SK-MEL-5 (cell line): ENCODE results near the gene CHAT. TPM values are rescaled to one million over a fixed set of nuclear protein-coding genes. Genes with fewer than 3 reads are reported as not detected.
"Not testable (repeated sequence)": the region's sequence is repeated elsewhere in the genome, so short reads cannot be mapped to it uniquely, and the experiment has no call there.

ENCODE experiments used
- DNase-seq: peaks from one replicate; pipeline ENCODE4 v3.0.0-alpha.2; 2016; ENCODE audit warnings: low read depth, low spot score
- in situ Hi-C: cut with HindIII; loops from 2 replicates; pipeline ENCODE4 v1.10.0; 2016; ENCODE audit warnings: low sequenced_read_pairs, high pct_unique_total_duplicates, low pct_unique_long_range_greater_than_20kb
- total RNA-seq: library from RNA; depleted of rRNA; stranded (reverse); fragments of >200 nt; shearing (Covaris generic); gene quantifications from 2 replicates; pipeline ENCODE4 v1.2.3, GENCODE V29; 2014

Gene CHAT
- total RNA-seq, 1 experiment from 2014 or later, result not detected

- DNase-seq, result no peak
- in situ Hi-C loops, result no loop called here
Observed at GRCh38 chr10:49654036-49654693, 40.3 kb downstream of the CHAT start.

GRCh38 chr10:49655099-49655498 lies 41.3 kb downstream of the CHAT start:
- no peak for DNase-seq
- in situ Hi-C loops, result no loop called here

GRCh38 chr10:49656845-49657493 lies 43.1 kb downstream of the CHAT start:
- in situ Hi-C loops, result no loop called here
- no peak for DNase-seq

GRCh38 chr10:49657606-49658005 lies 43.8 kb downstream of the CHAT start:
- in situ Hi-C loops, result no loop called here

GRCh38 chr10:49661140-49661856 lies 47.5 kb downstream of the CHAT start:
- in situ Hi-C loops, result no loop called here
- DNase-seq, result no peak

More at GRCh38 chr10:49657606-49658005, 43.8 kb downstream of the CHAT start:
- no peak for DNase-seq

- DNase-seq, result no peak
- in situ Hi-C loops, result no loop called here
Observed at GRCh38 chr10:49662169-49662830, 48.5 kb downstream of the CHAT start.

- no peak for DNase-seq
- in situ Hi-C loops, result no loop called here
Observed at GRCh38 chr10:49663596-49663995, 49.8 kb downstream of the CHAT start.

- in situ Hi-C loops, result no loop called here
- DNase-seq, result no peak
Observed at GRCh38 chr10:49664006-49664841, 50.4 kb downstream of the CHAT start.

- DNase-seq, result no peak
- in situ Hi-C loops, result no loop called here
Observed at GRCh38 chr10:49664842-49665355, 51.1 kb downstream of the CHAT start.

- in situ Hi-C loops, result no loop called here
- DNase-seq, result no peak
Observed at GRCh38 chr10:49666054-49666615, 52.3 kb downstream of the CHAT start.

- in situ Hi-C loops, result no loop called here
- DNase-seq, result no peak
Observed at GRCh38 chr10:49666685-49667084, 52.8 kb downstream of the CHAT start.

- in situ Hi-C loops, result no loop called here
- DNase-seq, result no peak
Observed at GRCh38 chr10:49667991-49668390, 54.2 kb downstream of the CHAT start.

GRCh38 chr10:49668684-49669083 lies 54.8 kb downstream of the CHAT start:
- DNase-seq, result no peak
- in situ Hi-C loops, result no loop called here

GRCh38 chr10:49678827-49679479 lies 65.1 kb downstream of the CHAT start:
- in situ Hi-C loops, result no loop called here
- no peak for DNase-seq

- in situ Hi-C loops, result no loop called here
- peak; percentile 32 for DNase-seq
Observed at GRCh38 chr10:49679480-49679893, 65.7 kb downstream of the CHAT start, which contains the start of gene C10orf53. TSS of gene C10orf53 (plus strand) at chr10:49679651. CDS start at chr10:49679698, 47 bp downstream.

GRCh38 chr10:49682449-49682848 lies 68.6 kb downstream of the CHAT start:
- in situ Hi-C loops, DNase-seq: not testable (repeated sequence)
